ENCODE measurements around the gene GUK1. TPM values are rescaled to one million over a fixed set of nuclear protein-coding genes. Genes with fewer than 3 reads are reported as not detected.
"Not testable (repeated sequence)": the region's sequence is repeated elsewhere in the genome, so short reads cannot be mapped to it uniquely, and the experiment has no call there.

GUK1 gene
- polyA plus RNA-seq, 3 donors, result 262 to 391 (median 316) TPM

GRCh38 chr1:228173528-228174481 is 33.7 kb downstream of the GUK1 start:
- intact Hi-C loops (cut with micrococcal nuclease), result loop anchor here in 1 of 2 donors (5.0 kb wide), 1 partner anchor 387 kb away; no protein-coding TSS in a partner anchor
- not testable (repeated sequence) for H3K4me2 ChIP-seq (replicated peaks; ENCODE audit: extremely low read depth, low read length, poor library complexity, severe bottlenecking); H3K36me3 Mint-ChIP-seq; H3K4me3 Mint-ChIP-seq; H3K27me3 Mint-ChIP-seq (ENCODE audit: low read depth in 3 of 3); H3K36me3 ChIP-seq (replicated peaks in 1 of 2; ENCODE audit: control insufficient read depth in 1 of 2, insufficient read depth in 2 of 2, low read length in 2 of 2); H3K9me3 ChIP-seq (replicated peaks in 1 of 2; ENCODE audit: control insufficient read depth in 1 of 2, insufficient read depth in 1 of 2, low read length in 2 of 2); H3K79me2 ChIP-seq (ENCODE audit: insufficient read depth, low read length); H4K20me1 ChIP-seq (ENCODE audit: insufficient read depth, low read length); H3K4me1 ChIP-seq (ENCODE audit: control insufficient read depth in 1 of 2, insufficient read depth in 2 of 2, low read length in 2 of 2); H3K27me3 ChIP-seq (ENCODE audit: control insufficient read depth in 2 of 2, insufficient read depth in 2 of 2, low read length in 2 of 2); H3K9ac ChIP-seq (ENCODE audit: insufficient read depth, low read length, poor library complexity, severe bottlenecking); H3K4me3 ChIP-seq (replicated peaks in 1 of 3; ENCODE audit: low read depth in 2 of 3, low read length in 3 of 3); H2AFZ ChIP-seq (ENCODE audit: insufficient read depth, low read depth, low read length, poor library complexity, severe bottlenecking); H3K9me3 Mint-ChIP-seq
- peak in 1 of 3 donors; percentile 14 for DNase-seq
- H3K27ac Mint-ChIP-seq, result peak overlapping the region in 4 of 7 donors; percentile 13 to 89 (median 43)
- peak overlapping the region in 1 of 2 donors; percentile 57 for H3K27ac ChIP-seq (ENCODE audit: low read depth in 1 of 2, low read length in 2 of 2)
- WGBS (ENCODE audit: insufficient coverage), result 86% methylated on average over 24 of the region's 69 CpGs
- peaks cover 20% of the 10 kb centered on the region for H3K4me1 Mint-ChIP-seq

- TF ChIP-seq CTCF (IDR thresholded peaks at IDR 0.05), result no peak
- peaks cover 20% of the 10 kb centered on the region for H3K4me1 Mint-ChIP-seq
- no peak overlapping the region for H3K4me3 Mint-ChIP-seq
- H3K27me3 ChIP-seq (ENCODE audit: control insufficient read depth in 2 of 2, insufficient read depth in 2 of 2, low read length in 2 of 2), result no peaks in the 10 kb centered on the region
- peaks cover 17 to 19% of the 10 kb centered on the region in 2 donors for H3K4me1 ChIP-seq (ENCODE audit: control insufficient read depth in 1 of 2, insufficient read depth in 2 of 2, low read length in 2 of 2)
- H3K4me3 ChIP-seq (replicated peaks in 1 of 3; ENCODE audit: low read depth in 2 of 3, low read length in 3 of 3), result no peak overlapping the region
- H3K79me2 ChIP-seq (ENCODE audit: insufficient read depth, low read length), result peaks cover 3% of the 10 kb centered on the region
- peaks cover 0 to 1% (median 0%) of the 10 kb centered on the region in 7 donors for H3K9me3 Mint-ChIP-seq
- no peak for DNase-seq
- H3K27ac Mint-ChIP-seq, result peak overlapping the region in 4 of 7 donors; percentile 6 to 59 (median 58)
- no peak overlapping the region for H2AFZ ChIP-seq (ENCODE audit: insufficient read depth, low read depth, low read length, poor library complexity, severe bottlenecking)
- H3K27me3 Mint-ChIP-seq (ENCODE audit: low read depth in 3 of 3), result peaks cover 0 to 4% (median 0%) of the 10 kb centered on the region in 3 donors
- H4K20me1 ChIP-seq (ENCODE audit: insufficient read depth, low read length), result no peaks in the 10 kb centered on the region
- WGBS (ENCODE audit: insufficient coverage), result 95% methylated on average over 43 of the region's 52 CpGs
- intact Hi-C loops (cut with micrococcal nuclease), result loop anchor here in 1 of 2 donors (5.0 kb wide), 1 partner anchor 387 kb away; no protein-coding TSS in a partner anchor
- H3K9me3 ChIP-seq (replicated peaks in 1 of 2; ENCODE audit: control insufficient read depth in 1 of 2, insufficient read depth in 1 of 2, low read length in 2 of 2), result peaks cover 0 to 7% of the 10 kb centered on the region in 2 donors
- no peak overlapping the region for H3K27ac ChIP-seq (ENCODE audit: low read depth in 1 of 2, low read length in 2 of 2)
- H3K9ac ChIP-seq (ENCODE audit: insufficient read depth, low read length, poor library complexity, severe bottlenecking), result no peak overlapping the region
- H3K4me2 ChIP-seq (replicated peaks; ENCODE audit: extremely low read depth, low read length, poor library complexity, severe bottlenecking), result no peak overlapping the region
- H3K36me3 Mint-ChIP-seq, result peaks cover 1 to 3% of the 10 kb centered on the region in 2 donors
- H3K36me3 ChIP-seq (replicated peaks in 1 of 2; ENCODE audit: control insufficient read depth in 1 of 2, insufficient read depth in 2 of 2, low read length in 2 of 2), result peaks cover 0 to 10% of the 10 kb centered on the region in 2 donors
These were observed 34.6 kb downstream of the GUK1 start for GRCh38 chr1:228174482-228175315.
